GM19099 (cell line): ENCODE data around the gene LAMB2.

Source experiments
- POLR2A ChIP-seq: IDR thresholded peaks from 3 replicates; pipeline ENCODE4 v1.6.1; 2011; ENCODE audit warnings: low read depth; ENCODE audit not compliant: insufficient read length; ENCODE audit errors: extremely low read depth

Gene LAMB2

GRCh38 chr3:49112262-49112661, 20.6 kb downstream of the LAMB2 start:
- TF ChIP-seq POLR2A, result no peak

- no peak for TF ChIP-seq POLR2A
These were observed 21.5 kb downstream of the LAMB2 start for GRCh38 chr3:49111347-49111746.

- TF ChIP-seq POLR2A, result no peak
These were observed 22.1 kb downstream of the LAMB2 start for GRCh38 chr3:49110780-49111179.

GRCh38 chr3:49108346-49108745, 24.5 kb downstream of the LAMB2 start:
- no peak for TF ChIP-seq POLR2A

- peak; percentile 89 for TF ChIP-seq POLR2A
These were observed 28.2 kb downstream of the LAMB2 start, which contains the start of gene QARS1 for GRCh38 chr3:49104427-49105291. Gene QARS1 (minus strand): TSS chr3:49104757. CDS start chr3:49104733, 24 bp downstream.

- TF ChIP-seq POLR2A, result no peak
These were observed 28.8 kb downstream of the LAMB2 start for GRCh38 chr3:49104052-49104426.

- no peak for TF ChIP-seq POLR2A
These were observed 32.7 kb downstream of the LAMB2 start for GRCh38 chr3:49100046-49100615.

GRCh38 chr3:49098910-49099630, 33.8 kb downstream of the LAMB2 start:
- TF ChIP-seq POLR2A, result no peak

GRCh38 chr3:49098429-49098828, 34.4 kb downstream of the LAMB2 start:
- TF ChIP-seq POLR2A, result no peak

- TF ChIP-seq POLR2A, result peak; percentile 89
These were observed 38.7 kb downstream of the LAMB2 start, which contains the start of gene QRICH1 for GRCh38 chr3:49093853-49094767. Gene QRICH1 (minus strand): TSS chr3:49094071. CDS start chr3:49077017, 17,054 bp downstream.

- no peak for TF ChIP-seq POLR2A
These were observed 39.7 kb downstream of the LAMB2 start for GRCh38 chr3:49092938-49093852.

- TF ChIP-seq POLR2A, result no peak
These were observed 51.4 kb downstream of the LAMB2 start for GRCh38 chr3:49081429-49081828.

- no peak for TF ChIP-seq POLR2A
These were observed 53.6 kb downstream of the LAMB2 start for GRCh38 chr3:49079270-49079669.
